Fibroblast of pulmonary artery (primary cell): ENCODE measurements around the gene GALNT9.

ENCODE experiments used
- DNase-seq: peaks from one replicate; pipeline ENCODE4 v3.0.0-alpha.2; 2010; ENCODE audit warnings: low read depth
- H3K4me3 ChIP-seq: replicated peaks from 2 replicates; pipeline ENCODE4 v1.5.1; 2011; ENCODE audit warnings: low read depth, mild to moderate bottlenecking, control low read depth, low read length, moderate library complexity
- TF ChIP-seq, protein P1 (sequence below): IDR thresholded peaks from 2 replicates; pipeline ENCODE4 v1.5.1; 2011; ENCODE audit warnings: mild to moderate bottlenecking, control low read depth, low read length, inconsistent platforms; ENCODE audit errors: missing control alignments

Gene GALNT9

DNA sequence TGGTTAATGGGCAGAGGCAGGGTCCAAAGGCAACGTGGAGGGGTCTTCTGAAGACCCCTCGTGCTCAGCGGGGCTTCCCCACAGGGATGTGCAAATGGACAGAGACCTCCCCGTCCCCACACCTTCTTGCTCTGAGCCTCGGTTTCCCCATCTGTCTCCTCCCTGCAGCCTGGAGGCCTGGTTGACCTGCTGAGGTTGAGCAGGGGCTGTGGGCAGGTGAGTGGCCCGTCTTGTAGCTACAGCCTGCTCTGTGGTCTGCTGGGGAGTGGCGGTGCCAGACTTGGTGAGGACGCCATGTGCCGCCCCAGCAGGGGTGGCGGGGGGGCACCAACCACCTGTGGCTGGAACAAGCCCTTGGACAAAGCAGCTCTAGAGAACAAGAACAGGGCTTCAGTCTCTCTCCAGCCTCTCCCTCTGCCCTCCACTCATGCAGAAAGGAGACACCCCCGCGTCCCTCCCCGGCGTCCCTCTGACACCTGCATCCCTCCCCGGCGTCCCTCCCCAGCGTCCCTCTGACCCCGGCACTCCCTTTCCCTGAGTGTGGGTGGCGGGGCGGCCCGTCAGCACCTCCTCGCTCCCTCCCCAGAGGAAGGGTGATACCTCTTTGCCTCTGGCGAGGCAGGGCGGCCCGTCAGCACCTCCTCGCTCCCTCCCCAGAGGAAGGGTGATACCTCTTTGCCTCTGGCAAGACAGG is 101.5 kb downstream of the GALNT9 start:
- H3K4me3 ChIP-seq: no peak overlapping the region
- no peak for DNase-seq
- TF ChIP-seq, protein P1, sequence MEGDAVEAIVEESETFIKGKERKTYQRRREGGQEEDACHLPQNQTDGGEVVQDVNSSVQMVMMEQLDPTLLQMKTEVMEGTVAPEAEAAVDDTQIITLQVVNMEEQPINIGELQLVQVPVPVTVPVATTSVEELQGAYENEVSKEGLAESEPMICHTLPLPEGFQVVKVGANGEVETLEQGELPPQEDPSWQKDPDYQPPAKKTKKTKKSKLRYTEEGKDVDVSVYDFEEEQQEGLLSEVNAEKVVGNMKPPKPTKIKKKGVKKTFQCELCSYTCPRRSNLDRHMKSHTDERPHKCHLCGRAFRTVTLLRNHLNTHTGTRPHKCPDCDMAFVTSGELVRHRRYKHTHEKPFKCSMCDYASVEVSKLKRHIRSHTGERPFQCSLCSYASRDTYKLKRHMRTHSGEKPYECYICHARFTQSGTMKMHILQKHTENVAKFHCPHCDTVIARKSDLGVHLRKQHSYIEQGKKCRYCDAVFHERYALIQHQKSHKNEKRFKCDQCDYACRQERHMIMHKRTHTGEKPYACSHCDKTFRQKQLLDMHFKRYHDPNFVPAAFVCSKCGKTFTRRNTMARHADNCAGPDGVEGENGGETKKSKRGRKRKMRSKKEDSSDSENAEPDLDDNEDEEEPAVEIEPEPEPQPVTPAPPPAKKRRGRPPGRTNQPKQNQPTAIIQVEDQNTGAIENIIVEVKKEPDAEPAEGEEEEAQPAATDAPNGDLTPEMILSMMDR: no peak

DNA sequence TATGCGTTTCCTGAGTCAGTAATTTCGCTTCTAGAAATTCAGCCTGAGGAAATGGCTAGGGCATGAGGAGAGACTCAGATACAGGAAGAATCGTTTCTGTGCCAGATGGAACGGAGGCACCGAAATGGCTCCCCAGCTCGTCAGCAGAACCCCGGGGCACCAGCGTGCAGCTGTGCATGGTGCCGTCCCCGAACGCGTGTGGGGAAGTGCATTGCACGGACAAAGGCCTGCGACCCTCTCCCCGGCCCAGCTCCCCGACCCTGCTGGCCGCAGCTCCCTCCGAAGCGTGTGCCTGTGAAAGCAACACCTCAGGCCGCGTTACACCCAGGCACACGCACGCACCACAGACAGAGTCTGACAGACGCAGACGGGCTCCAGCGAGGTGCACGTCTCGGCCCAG is 102.3 kb downstream of the GALNT9 start:
- DNase-seq: no peak
- H3K4me3 ChIP-seq: no peak overlapping the region
- TF ChIP-seq, protein P1: no peak

DNA sequence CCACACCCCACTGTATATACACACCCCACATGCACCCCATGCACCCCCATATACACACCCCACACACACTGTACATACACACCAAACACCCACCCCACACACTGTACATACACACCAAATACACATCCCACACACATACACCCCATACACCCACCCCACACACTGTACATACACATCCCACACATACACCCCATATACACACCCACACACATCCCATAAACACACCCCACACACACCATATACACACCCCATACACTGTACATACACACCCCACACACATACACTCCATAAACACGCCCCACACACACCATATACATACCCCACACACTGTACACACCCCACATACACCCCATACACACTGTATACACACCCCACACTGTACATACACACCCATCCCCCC is 102.8 kb downstream of the GALNT9 start:
- TF ChIP-seq, protein P1: no peak
- no peak for DNase-seq
- no peak overlapping the region for H3K4me3 ChIP-seq

DNA sequence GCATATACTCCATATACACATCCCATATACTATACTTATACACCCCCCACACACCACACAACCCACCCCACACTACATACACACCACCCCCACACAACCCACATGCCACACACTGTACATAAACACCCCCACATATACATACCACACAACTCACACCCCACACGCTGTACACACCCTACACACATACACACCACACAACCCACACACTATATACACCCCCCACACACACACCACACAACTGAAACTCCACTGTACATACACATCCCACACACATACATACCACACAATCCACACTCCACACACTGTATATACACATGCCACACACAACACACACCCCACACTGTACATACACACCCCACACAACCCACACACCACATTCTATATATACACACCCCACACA is 104.2 kb downstream of the GALNT9 start:
- H3K4me3 ChIP-seq: no peak overlapping the region
- TF ChIP-seq, protein P1: no peak

DNA sequence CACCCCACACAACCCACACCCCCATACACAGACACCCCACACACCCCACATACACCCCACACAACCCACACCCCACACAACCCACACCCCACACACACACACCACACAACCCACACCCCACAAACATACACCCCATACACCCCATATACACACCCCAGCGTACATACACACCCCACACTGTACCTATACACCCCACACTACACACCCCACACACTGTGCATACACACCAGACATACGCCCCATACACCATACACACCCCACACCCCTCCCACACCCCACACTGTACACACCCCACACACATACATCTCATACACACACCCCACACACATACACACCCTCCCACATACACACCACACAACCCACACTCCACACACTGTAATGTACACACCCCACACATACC is 104.9 kb downstream of the GALNT9 start:
- DNase-seq: no peak
- TF ChIP-seq, protein P1: no peak
- H3K4me3 ChIP-seq: no peak overlapping the region

More for the DNA sequence above, 104.2 kb downstream of the GALNT9 start:
- DNase-seq: no peak

DNA sequence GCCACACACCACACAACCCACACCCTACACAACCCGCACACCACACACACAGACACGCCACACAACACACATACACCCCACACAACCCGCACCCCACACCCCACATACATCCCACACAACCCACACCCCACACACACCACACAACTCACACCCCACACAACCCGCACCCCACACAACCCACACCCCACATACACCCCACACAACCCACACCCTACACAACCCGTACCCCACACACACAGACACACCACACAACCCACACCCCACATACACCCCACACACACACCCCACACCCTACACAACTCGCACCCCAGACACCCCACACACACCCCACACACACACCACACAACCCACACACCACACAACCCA is 106.6 kb downstream of the GALNT9 start:
- DNase-seq: no peak
- TF ChIP-seq, protein P1: no peak
- H3K4me3 ChIP-seq: no peak overlapping the region
